CD4-positive, CD25-positive, alpha-beta regulatory T cell (primary cell): ENCODE results near the gene NR1D2. TPM values are rescaled to one million over a fixed set of nuclear protein-coding genes. Genes with fewer than 3 reads are reported as not detected.
A peak's percentile ranks its signal among the peaks of the same experiment; 100 is the strongest.
"Not testable (repeated sequence)": the region's sequence is repeated elsewhere in the genome, so short reads cannot be mapped to it uniquely, and the experiment has no call there.

Experiments
- ATAC-seq, 2 donors: fragments of 150-1000 bp; cut with Tn5 transposase; one replicate each; pipeline ENCODE4 v1.10.0; 2021; ENCODE audit warnings: low read depth in 2 of 2, moderate number of reproducible peaks in 2 of 2, moderate library complexity in 1 of 2
- DNase-seq, 3 donors: peaks; one replicate each; pipeline versions ENCODE4 v3.0.0 to v3.0.0-alpha.2; 2012 to 2022; ENCODE audit warnings: mixed read lengths in 1 of 3
- H3K27ac ChIP-seq: one replicate; pipeline ENCODE4 v1.7.0; 2013; ENCODE audit warnings: mild to moderate bottlenecking, low read length; ENCODE audit not compliant: insufficient read depth, poor library complexity, severe bottlenecking
- H3K27me3 ChIP-seq: one replicate; pipeline ENCODE4 v1.7.0; 2013; ENCODE audit warnings: low read length; ENCODE audit not compliant: control insufficient read depth, insufficient read depth
- H3K36me3 ChIP-seq: one replicate; pipeline ENCODE4 v1.7.0; 2013; ENCODE audit warnings: mild to moderate bottlenecking, low read length, moderate library complexity; ENCODE audit not compliant: control insufficient read depth, insufficient read depth
- H3K4me1 ChIP-seq: 2 replicates; pipeline ENCODE4 v1.7.0; 2013; ENCODE audit warnings: mild to moderate bottlenecking, low read length; ENCODE audit not compliant: insufficient read depth, control insufficient read depth, poor library complexity, severe bottlenecking
- H3K4me3 ChIP-seq: one replicate; pipeline ENCODE4 v1.7.0; 2013; ENCODE audit warnings: low read depth, mild to moderate bottlenecking, low read length, moderate library complexity
- H3K9me3 ChIP-seq, 2 experiments: 1 replicate in 1 of 2; 2 replicates in 1 of 2; pipeline ENCODE4 v1.7.0; 2013; ENCODE audit warnings: low read length in 2 of 2, mild to moderate bottlenecking in 1 of 2, moderate library complexity in 1 of 2; ENCODE audit not compliant: control insufficient read depth in 2 of 2
- H3K27ac Mint-ChIP-seq, 3 donors: one replicate each; pipeline ENCODE4 v1.8.0; 2020 to 2022; ENCODE audit warnings: mild to moderate bottlenecking in 3 of 3, mixed read lengths in 3 of 3, moderate library complexity in 2 of 3
- H3K27me3 Mint-ChIP-seq: one replicate; pipeline ENCODE4 v1.8.0; 2022; ENCODE audit warnings: mild to moderate bottlenecking, mixed read lengths
- H3K36me3 Mint-ChIP-seq: one replicate; pipeline ENCODE4 v1.8.0; 2020; ENCODE audit warnings: mixed read lengths
- H3K4me1 Mint-ChIP-seq, 4 donors: one replicate each; pipeline ENCODE4 v1.8.0; 2020 to 2022; ENCODE audit warnings: mixed read lengths in 4 of 4, mild to moderate bottlenecking in 1 of 4
- H3K4me3 Mint-ChIP-seq, 4 donors: one replicate each; pipeline ENCODE4 v1.8.0; 2020 to 2022; ENCODE audit warnings: mild to moderate bottlenecking in 4 of 4, mixed read lengths in 4 of 4, moderate library complexity in 3 of 4
- H3K9me3 Mint-ChIP-seq, 7 donors: one replicate each; pipeline ENCODE4 v1.8.0; 2020 to 2022; ENCODE audit warnings: mixed read lengths in 7 of 7, mild to moderate bottlenecking in 3 of 7, moderate library complexity in 2 of 7
- polyA plus RNA-seq, 4 donors: library from polyadenylated mRNA; unstranded; fragments of 300-500 nt; fragmentation: Illumina TruSeq; gene quantifications; one replicate each; pipeline ENCODE4 v1.2.3, GENCODE V29; 2021
- total RNA-seq: library from RNA; stranded (reverse); gene quantifications from one replicate; pipeline ENCODE4 v1.2.3, GENCODE V29; 2022

NR1D2 gene
- total and polyA plus RNA-seq, 5 donors from 2014 or later, result 35.9 to 113 (median 44.2) TPM

GRCh38 chr3:23913873-23914743 lies 31.0 kb upstream of the NR1D2 start:
- Histone ChIP-seq H3K36me3 (peaks cover 10% of the 10 kb centered on the region), H3K27ac (no peak overlapping the region), H3K9me3 (no peaks in the 10 kb centered on the region), H3K4me1 (peaks cover 25% of the 10 kb centered on the region), H3K27me3 (no peaks in the 10 kb centered on the region), H3K4me3 (no peak overlapping the region)
- no peak for DNase-seq
- peaks cover 10% of the 10 kb centered on the region for H3K27me3 Mint-ChIP-seq
- H3K27ac Mint-ChIP-seq, result peak overlapping the region in 1 of 3 donors; percentile 46
- peak overlapping the region in 1 of 4 donors; percentile 7 for H3K4me3 Mint-ChIP-seq
- peaks cover 28% of the 10 kb centered on the region for H3K36me3 Mint-ChIP-seq
- H3K4me1 Mint-ChIP-seq, result peaks cover 32 to 51% (median 34%) of the 10 kb centered on the region in 4 donors
- H3K9me3 Mint-ChIP-seq, result no peaks in the 10 kb centered on the region
- ATAC-seq, result no peak

GRCh38 chr3:23915537-23916108 lies 29.5 kb upstream of the NR1D2 start:
- Histone ChIP-seq H3K27me3 (no peaks in the 10 kb centered on the region), H3K36me3 (peaks cover 23% of the 10 kb centered on the region), H3K27ac (no peak overlapping the region), H3K4me3 (peak overlapping the region; percentile 73), H3K9me3 (no peaks in the 10 kb centered on the region), H3K4me1 (peaks cover 26% of the 10 kb centered on the region)
- DNase-seq (no peak), ATAC-seq (no peak)
- Mint-ChIP-seq H3K9me3 (no peaks in the 10 kb centered on the region), H3K4me1 (peaks cover 37 to 67% (median 43%) of the 10 kb centered on the region in 4 donors), H3K4me3 (peak overlapping the region; percentile 99), H3K27ac (peak overlapping the region in 2 of 3 donors; percentile 98), H3K27me3 (peaks cover 10% of the 10 kb centered on the region), H3K36me3 (peaks cover 39% of the 10 kb centered on the region)

GRCh38 chr3:23916152-23916885 lies 28.8 kb upstream of the NR1D2 start:
- H3K4me3 ChIP-seq, result peak overlapping the region; percentile 73
- H3K9me3 ChIP-seq, result no peaks in the 10 kb centered on the region
- H3K27ac ChIP-seq, result peak overlapping the region; percentile 92
- Mint-ChIP-seq H3K4me1 (peaks cover 38 to 70% (median 49%) of the 10 kb centered on the region in 4 donors), H3K4me3 (peak overlapping the region; percentile 99), H3K27me3 (peaks cover 10% of the 10 kb centered on the region), H3K27ac (peak overlapping the region; percentile 98), H3K9me3 (no peaks in the 10 kb centered on the region), H3K36me3 (peaks cover 41% of the 10 kb centered on the region)
- ATAC-seq (peak; percentile 24 to 40), DNase-seq (peak in 1 of 3 donors; percentile 9)
- H3K36me3 ChIP-seq, result peaks cover 28% of the 10 kb centered on the region
- no peaks in the 10 kb centered on the region for H3K27me3 ChIP-seq
- peaks cover 26% of the 10 kb centered on the region for H3K4me1 ChIP-seq

- peaks cover 10% of the 10 kb centered on the region for H3K27me3 Mint-ChIP-seq
- H3K36me3 Mint-ChIP-seq, result peaks cover 43% of the 10 kb centered on the region
- H3K4me3 ChIP-seq, result peak within 1 kb of the TSS; percentile 93
- H3K9me3 ChIP-seq, result no peaks in the 10 kb centered on the region
- peaks cover 35 to 70% (median 51%) of the 10 kb centered on the region in 4 donors for H3K4me1 Mint-ChIP-seq
- H3K36me3 ChIP-seq, result peaks cover 30% of the 10 kb centered on the region
- peak; percentile 97 to 98 (median 97) for DNase-seq
- peak within 1 kb of the TSS; percentile 98 for H3K27ac Mint-ChIP-seq
- H3K27ac ChIP-seq, result peak within 1 kb of the TSS; percentile 92
- peak; percentile 96 for ATAC-seq
- peaks cover 26% of the 10 kb centered on the region for H3K4me1 ChIP-seq
- peak within 1 kb of the TSS; percentile 99 for H3K4me3 Mint-ChIP-seq
- H3K27me3 ChIP-seq, result no peaks in the 10 kb centered on the region
- no peaks in the 10 kb centered on the region for H3K9me3 Mint-ChIP-seq
Observed at GRCh38 chr3:23916886-23917678, 28.0 kb upstream of the NR1D2 start, which contains the start of the genes NKIRAS1 and RPL15. TSS of gene NKIRAS1 (minus strand) at chr3:23916990. CDS start at chr3:23910904, 6,086 bp downstream. TSS of gene RPL15 (plus strand) at chr3:23917132. CDS start at chr3:23917860, 728 bp downstream.

GRCh38 chr3:23917679-23918303 lies 27.3 kb upstream of the NR1D2 start:
- H3K9me3 Mint-ChIP-seq, ATAC-seq, H3K27me3 Mint-ChIP-seq, DNase-seq, H3K9me3 ChIP-seq, H3K27me3 ChIP-seq: not testable (repeated sequence)
- peak overlapping the region; percentile 93 for H3K4me3 ChIP-seq
- H3K4me1 Mint-ChIP-seq, result peaks cover 32 to 66% (median 51%) of the 10 kb centered on the region in 4 donors
- peaks cover 41% of the 10 kb centered on the region for H3K36me3 Mint-ChIP-seq
- H3K4me1 ChIP-seq, result peaks cover 26% of the 10 kb centered on the region
- H3K4me3 Mint-ChIP-seq, result peak overlapping the region; percentile 99
- peak overlapping the region; percentile 92 for H3K27ac ChIP-seq
- H3K27ac Mint-ChIP-seq, result peak overlapping the region; percentile 98
- peaks cover 30% of the 10 kb centered on the region for H3K36me3 ChIP-seq

GRCh38 chr3:23918331-23918730 lies 26.8 kb upstream of the NR1D2 start:
- H3K9me3 Mint-ChIP-seq, H3K27me3 ChIP-seq, ATAC-seq, H3K9me3 ChIP-seq, H3K27me3 Mint-ChIP-seq, DNase-seq: not testable (repeated sequence)
- peak overlapping the region; percentile 99 for H3K4me3 Mint-ChIP-seq
- peak overlapping the region; percentile 98 for H3K27ac Mint-ChIP-seq
- Histone ChIP-seq H3K36me3 (peaks cover 33% of the 10 kb centered on the region), H3K4me3 (peak overlapping the region; percentile 93), H3K4me1 (peaks cover 26% of the 10 kb centered on the region), H3K27ac (peak overlapping the region; percentile 92)
- peaks cover 41% of the 10 kb centered on the region for H3K36me3 Mint-ChIP-seq
- H3K4me1 Mint-ChIP-seq, result peaks cover 32 to 66% (median 51%) of the 10 kb centered on the region in 4 donors
